A549 (cell line): ENCODE measurements around the gene ELL2. TPM values are rescaled to one million over a fixed set of nuclear protein-coding genes. Genes with fewer than 3 reads are reported as not detected.
A peak's percentile ranks its signal among the peaks of the same experiment; 100 is the strongest.

Experiments
- ATAC-seq, 2 experiments: fragments of 200-7000 bp in 1 of 2; fragments of >200 bp in 1 of 2; cut with Nextera tagmentation in 1 of 2; cut with Tn5 transposase in 1 of 2; 3 replicates each; pipeline versions ENCODE4 v1.8.0 to v1.9.1; 2018 to 2020; ENCODE audit warnings: mild to moderate bottlenecking in 1 of 2, moderate library complexity in 1 of 2
- CTCF ChIA-PET: fragments of 300-600 bp; sonication (Branson Sonifier 250); formaldehyde crosslinking; extraction: SDS; loops from one replicate; lab custom pipeline; 2021; ENCODE audit warnings: antibody characterized with exemption, inconsistent platforms; lab: Yijun Ruan, JAX
- POLR2A ChIA-PET: fragments of 350-600 bp; formaldehyde crosslinking; extraction: SDS; loops from one replicate; lab custom pipeline; 2021; ENCODE audit warnings: antibody characterized with exemption, inconsistent platforms; lab: Yijun Ruan, JAX
- DNase-seq, 2 experiments: peaks; one replicate each; pipeline versions ENCODE4 v3.0.0 to v3.0.0-alpha.2; 2011 to 2016; ENCODE audit warnings: low read depth in 1 of 2, low spot score in 1 of 2
- FAIRE-seq: peaks from 2 replicates; lab custom pipeline; 2011; peaks lifted over from hg19 to GRCh38; lab: Jason Lieb, UNC
- H3K27ac ChIP-seq, 2 experiments: fragments of >200 bp; sonication (Bioruptor Twin); formaldehyde crosslinking; 3 replicates each; pipeline ENCODE4 v1.5.1; 2016 to 2017
- H3K4me1 ChIP-seq: fragments of >200 bp; sonication (Bioruptor Twin); formaldehyde crosslinking; 3 replicates; pipeline ENCODE4 v1.6.1; 2016
- H3K4me2 ChIP-seq: fragments of >200 bp; sonication (Bioruptor Twin); formaldehyde crosslinking; 3 replicates; pipeline ENCODE4 v1.6.1; 2016
- H3K4me3 ChIP-seq: fragments of >200 bp; sonication (Bioruptor Twin); formaldehyde crosslinking; 3 replicates; pipeline ENCODE4 v1.5.1; 2016
- H3K9me3 ChIP-seq: fragments of >200 bp; sonication (Bioruptor Twin); formaldehyde crosslinking; 3 replicates; pipeline ENCODE4 v1.6.1; 2016
- BHLHE40 ChIP-seq: IDR thresholded peaks from 2 replicates; pipeline ENCODE4 v1.6.1; 2012; ENCODE audit warnings: low read depth, low read length, inconsistent platforms
- CBX2 ChIP-seq: fragments of 200-600 bp; sonication (generic); IDR thresholded peaks from 2 replicates; pipeline ENCODE4 v1.6.1; 2016; ENCODE audit warnings: low read depth, mild to moderate bottlenecking, borderline replicate concordance
- EP300 ChIP-seq, 2 experiments: fragments of >200 bp; sonication (Bioruptor Twin); formaldehyde crosslinking; IDR thresholded peaks; 2 replicates in 1 of 2; 3 replicates in 1 of 2; pipeline ENCODE4 v1.6.1; 2016 to 2017
- ESRRA ChIP-seq: fragments of 150-350 bp; IDR thresholded peaks from 2 replicates; pipeline ENCODE4 v1.6.1; 2014; ENCODE audit warnings: mild to moderate bottlenecking, low read length, borderline replicate concordance
- GATA3 ChIP-seq: IDR thresholded peaks from 2 replicates; pipeline ENCODE4 v1.6.1; 2012; ENCODE audit warnings: borderline replicate concordance
- HOXA7 ChIP-seq: fragments of 250-450 bp; sonication (Bioruptor Pico); IDR thresholded peaks from 2 replicates; pipeline ENCODE4 v1.5.0; 2020; ENCODE audit warnings: mild to moderate bottlenecking, moderate library complexity
- HOXB5 ChIP-seq: fragments of 250-450 bp; sonication (Bioruptor Pico); IDR thresholded peaks from 2 replicates; pipeline ENCODE4 v1.5.0; 2020; ENCODE audit warnings: mild to moderate bottlenecking, moderate library complexity
- JUNB ChIP-seq: fragments of >200 bp; sonication (Bioruptor Twin); formaldehyde crosslinking; IDR thresholded peaks from 2 replicates; pipeline ENCODE4 v1.6.1; 2016
- KDM5A ChIP-seq: fragments of 200-600 bp; sonication (generic); IDR thresholded peaks from 2 replicates; pipeline ENCODE4 v1.6.1; 2016; ENCODE audit warnings: antibody characterized with exemption, mild to moderate bottlenecking
- MAZ ChIP-seq: fragments of 150-350 bp; IDR thresholded peaks from 2 replicates; pipeline ENCODE4 v1.6.1; 2014; ENCODE audit warnings: antibody characterized with exemption, low read depth, low read length, borderline replicate concordance
- NFE2L2 ChIP-seq: fragments of 150-350 bp; conservative IDR thresholded peaks from 2 replicates; pipeline ENCODE4 v1.6.1; 2014; ENCODE audit warnings: low read length
- RFX5 ChIP-seq: fragments of 450-650 bp; IDR thresholded peaks from 2 replicates; pipeline ENCODE4 v1.7.1; 2014; ENCODE audit warnings: antibody characterized with exemption, mild to moderate bottlenecking, moderate library complexity
- SMC3 ChIP-seq: fragments of >200 bp; sonication (Bioruptor Twin); formaldehyde crosslinking; IDR thresholded peaks from 3 replicates; pipeline ENCODE4 v1.6.1; 2018; ENCODE audit warnings: inconsistent platforms
- TP53 ChIP-seq: fragments of 250-450 bp; sonication (Bioruptor Pico); IDR thresholded peaks from 2 replicates; pipeline ENCODE4 v1.5.0; 2021; ENCODE audit warnings: mild to moderate bottlenecking, moderate library complexity
- ZC3H11A ChIP-seq: fragments of 450-650 bp; IDR thresholded peaks from 2 replicates; pipeline ENCODE4 v1.6.1; 2014; ENCODE audit warnings: antibody characterized with exemption, mild to moderate bottlenecking
- ZNF302 ChIP-seq: fragments of 250-450 bp; sonication (Bioruptor Pico); IDR thresholded peaks from 2 replicates; pipeline ENCODE4 v1.9.0; 2021; ENCODE audit warnings: inconsistent platforms, mild to moderate bottlenecking, moderate library complexity
- WGBS: methylation state at CpG from one replicate; pipeline ENCODE4 v1.1.6; 2017; ENCODE audit errors: missing lambda C conversion rate; 5-methylcytosine and 5-hydroxymethylcytosine counted together
- polyA plus RNA-seq, 4 experiments: library from polyadenylated mRNA; depleted of rRNA in 3 of 4; stranded (reverse); fragments of >200 nt; fragmentation: RNase III in 1 of 4; extraction: RNeasy Plus Mini Kit Qiagen cat#74134 plus additional on column Dnase treatment in 1 of 4; gene quantifications; 2 replicates in 3 of 4; 3 replicates in 1 of 4; pipeline ENCODE4 v1.2.3, GENCODE V29; 2011 to 2017
- TF ChIP-seq, protein P1 (sequence below): fragments of 250-450 bp; sonication (Bioruptor Pico); IDR thresholded peaks from 2 replicates; pipeline ENCODE4 v1.5.0; 2021; ENCODE audit warnings: mild to moderate bottlenecking, moderate library complexity, borderline replicate concordance
- TF ChIP-seq, protein P2 (sequence below): IDR thresholded peaks from 2 replicates; pipeline ENCODE4 v1.6.1; 2012
- TF ChIP-seq, protein P3 (sequence below): fragments of >200 bp; sonication (Bioruptor Twin); formaldehyde crosslinking; IDR thresholded peaks from 2 replicates; pipeline ENCODE4 v1.6.1; 2016
- TF ChIP-seq, protein P4 (sequence below): fragments of >200 bp; sonication (Bioruptor Twin); formaldehyde crosslinking; IDR thresholded peaks from 3 replicates; pipeline ENCODE4 v1.6.1; 2016

The ELL2 gene
- polyA plus RNA-seq, 2 of the 4 experiments (the other 2 are of a cell fraction), result 11.8 to 24.2 TPM

DNA sequence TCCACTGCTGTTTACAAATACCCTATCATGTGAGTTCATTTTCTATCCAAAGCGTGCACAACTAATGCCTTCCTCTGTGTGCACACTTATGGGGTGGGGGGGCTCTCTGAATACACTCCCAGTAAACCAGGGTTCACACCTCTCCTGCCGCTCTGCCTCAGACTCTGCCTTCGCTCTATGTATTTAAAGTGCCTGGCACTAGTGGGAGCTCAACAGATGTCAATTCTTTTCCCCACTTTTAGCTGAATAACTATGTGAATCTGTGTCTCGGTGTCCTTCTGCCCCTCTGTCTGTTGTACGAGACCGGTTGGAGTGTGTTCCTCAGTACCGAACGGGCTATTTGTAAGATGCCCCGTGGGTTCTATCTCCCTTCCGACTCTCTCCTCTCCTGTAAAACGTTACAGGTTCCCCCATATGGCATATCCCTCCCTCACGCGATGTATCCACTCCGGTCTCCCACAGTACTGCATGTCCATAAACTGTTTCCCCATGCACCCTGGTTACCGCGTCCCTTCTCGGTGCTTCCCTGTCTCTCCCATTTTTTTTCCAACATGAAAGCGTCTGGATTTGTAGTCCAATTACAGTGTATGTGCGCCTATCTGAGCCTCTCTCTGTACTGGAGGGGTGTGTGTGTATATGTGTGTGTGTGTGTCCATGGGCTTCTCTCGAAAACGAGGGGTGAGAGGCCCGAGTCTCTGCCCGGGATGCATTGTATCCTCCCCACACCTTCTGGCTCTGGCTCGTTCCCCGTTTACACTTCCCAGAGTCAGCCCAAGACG lies 1.6 kb downstream of the ELL2 start:
- H3K4me3 ChIP-seq, result peak overlapping the region; percentile 67
- ATAC-seq, result no peak; a peak in 2 of 6 replicates
- peak overlapping the region; percentile 89 to 95 for H3K27ac ChIP-seq
- no peaks in the 10 kb centered on the region for H3K9me3 ChIP-seq
- FAIRE-seq, result no peak
- WGBS, result 38% methylated on average over 25 of the region's 26 CpGs
- H3K4me1 ChIP-seq, result peaks cover 49% of the 10 kb centered on the region
- peak; percentile 15 to 18 for DNase-seq
- CTCF ChIA-PET, result interaction anchor here (0.6 to 8.3 kb wide), 23 partner anchors 9 to 642 kb away, joined by 3 to 76 read pairs (median 4); no protein-coding TSS in a partner anchor
- POLR2A ChIA-PET, result interaction anchor here (1.0 kb wide), 1 partner anchor 370 kb away, joined by 3 read pairs; no protein-coding TSS in a partner anchor
- TF ChIP-seq HOXA7 (CRISPR knock-in tag) (no peak), SMC3 (peak; percentile 14; the same call in 1 of the 3 replicates), CBX2 (no peak), ZC3H11A (no peak)
- H3K4me2 ChIP-seq, result peak overlapping the region; percentile 93

DNA sequence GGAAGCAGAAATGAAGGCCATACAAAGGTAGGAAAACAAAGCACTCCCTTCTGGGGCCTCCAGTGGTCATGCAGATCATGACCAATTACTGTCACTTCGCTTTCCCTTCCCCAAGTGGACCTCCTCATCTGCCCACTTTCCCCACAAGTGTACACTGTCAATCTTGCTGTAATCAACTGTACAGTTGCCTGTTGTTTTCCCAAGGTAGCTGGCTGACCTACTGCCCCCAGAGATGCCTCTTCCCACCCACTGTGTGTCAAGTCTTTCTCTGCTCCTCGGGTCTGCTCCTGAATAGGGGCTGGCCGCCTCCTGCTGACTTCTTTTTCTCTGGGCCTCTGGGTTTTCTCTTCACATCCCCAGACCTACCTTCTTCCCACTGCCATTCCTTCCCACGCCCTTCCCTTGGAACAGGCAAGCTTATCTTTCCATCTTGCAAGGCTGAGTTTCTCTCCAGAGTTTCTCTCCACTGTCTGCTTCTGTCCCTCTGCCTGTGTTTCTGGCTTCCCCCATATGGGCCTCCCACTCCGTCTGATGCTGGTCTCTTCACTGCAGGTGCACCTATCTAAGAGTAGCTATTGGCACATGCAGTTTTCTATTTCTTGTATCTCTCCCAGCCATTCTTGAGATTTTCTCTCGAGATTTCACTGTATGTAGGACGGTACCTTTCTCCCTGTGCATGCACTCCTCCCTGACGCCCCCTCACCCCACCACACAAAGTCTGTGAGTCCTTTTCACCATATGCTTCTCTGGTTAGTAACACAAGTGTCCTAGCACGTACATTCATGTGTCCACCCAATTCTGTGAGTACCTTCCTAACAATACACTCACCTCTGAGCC lies 2.4 kb downstream of the ELL2 start:
- POLR2A ChIA-PET, result no interaction called here
- H3K27ac ChIP-seq, result peak overlapping the region in 1 of 2 experiments; percentile 95; a peak in 3 of 6 replicates

DNA sequence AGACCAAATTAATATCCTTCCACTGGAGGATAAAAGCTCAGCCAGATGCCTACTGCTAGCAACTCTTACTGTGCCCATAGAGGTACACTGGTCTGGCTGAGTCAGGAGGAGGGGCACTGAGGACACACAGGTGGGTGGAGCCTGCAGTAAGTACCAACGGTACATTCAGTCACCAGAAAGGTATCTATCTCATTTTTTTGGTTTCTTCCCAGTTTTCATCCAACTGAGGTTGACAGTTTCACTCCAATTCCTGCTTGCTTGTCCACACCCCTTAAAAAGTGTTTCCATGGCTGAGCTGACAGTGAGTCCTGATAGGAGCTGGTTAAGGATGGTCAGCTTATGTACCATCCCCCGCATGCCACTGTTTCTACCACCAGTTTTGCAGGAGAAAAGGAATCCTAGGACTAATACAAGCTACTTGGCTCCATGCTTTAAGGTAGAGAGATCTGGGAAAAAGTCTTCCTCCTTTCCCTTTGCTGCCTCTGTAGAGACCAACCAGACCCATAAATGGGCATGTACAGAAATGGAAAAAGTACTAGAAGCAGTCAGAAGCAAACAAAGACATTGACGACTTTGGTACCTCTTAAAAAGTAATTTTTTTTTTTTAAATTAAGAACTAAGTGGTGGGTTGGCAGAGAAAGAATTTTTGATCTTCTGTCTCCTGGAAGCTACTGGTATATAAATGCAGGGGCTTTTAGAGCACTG lies 3.2 kb downstream of the ELL2 start:
- WGBS, result 62% methylated on average over 3 of the region's 3 CpGs
- CTCF ChIA-PET, result interaction anchor here (0.7 to 8.3 kb wide), 8 partner anchors 10 to 643 kb away, joined by 3 to 76 read pairs (median 6); no protein-coding TSS in a partner anchor
- H3K4me1 ChIP-seq, result peaks cover 49% of the 10 kb centered on the region
- H3K4me3 ChIP-seq, result peak overlapping the region; percentile 67; the same call in 1 of the 3 replicates
- POLR2A ChIA-PET, result interaction anchor here (0.7 kb wide), 1 partner anchor 24 kb away, joined by 3 read pairs; no protein-coding TSS in a partner anchor
- ATAC-seq, result no peak
- H3K4me2 ChIP-seq, result peak overlapping the region; percentile 93
- TF ChIP-seq ZNF302 (no peak), GATA3 (no peak), KDM5A (no peak), CBX2 (no peak), HOXA7 (CRISPR knock-in tag) (no peak), JUNB (no peak)
- TF ChIP-seq, protein P1, sequence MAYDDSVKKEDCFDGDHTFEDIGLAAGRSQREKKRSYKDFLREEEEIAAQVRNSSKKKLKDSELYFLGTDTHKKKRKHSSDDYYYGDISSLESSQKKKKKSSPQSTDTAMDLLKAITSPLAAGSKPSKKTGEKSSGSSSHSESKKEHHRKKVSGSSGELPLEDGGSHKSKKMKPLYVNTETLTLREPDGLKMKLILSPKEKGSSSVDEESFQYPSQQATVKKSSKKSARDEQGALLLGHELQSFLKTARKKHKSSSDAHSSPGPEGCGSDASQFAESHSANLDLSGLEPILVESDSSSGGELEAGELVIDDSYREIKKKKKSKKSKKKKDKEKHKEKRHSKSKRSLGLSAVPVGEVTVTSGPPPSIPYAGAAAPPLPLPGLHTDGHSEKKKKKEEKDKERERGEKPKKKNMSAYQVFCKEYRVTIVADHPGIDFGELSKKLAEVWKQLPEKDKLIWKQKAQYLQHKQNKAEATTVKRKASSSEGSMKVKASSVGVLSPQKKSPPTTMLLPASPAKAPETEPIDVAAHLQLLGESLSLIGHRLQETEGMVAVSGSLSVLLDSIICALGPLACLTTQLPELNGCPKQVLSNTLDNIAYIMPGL (CRISPR knock-in tag), result no peak
- H3K27ac ChIP-seq, result no peak overlapping the region
- H3K9me3 ChIP-seq, result no peaks in the 10 kb centered on the region
- no peak for FAIRE-seq
- peak in 1 of 2 experiments; percentile 21 for DNase-seq

More for the DNA sequence above, 2.4 kb downstream of the ELL2 start:
- TF ChIP-seq ESRRA (no peak), BHLHE40 (0 out of 2 replicates have a peak, but pooled peaks have one; percentile 9)
- Histone ChIP-seq H3K4me3 (peak overlapping the region; percentile 67), H3K9me3 (no peaks in the 10 kb centered on the region), H3K4me2 (peak overlapping the region; percentile 93), H3K4me1 (peaks cover 49% of the 10 kb centered on the region)
- CTCF ChIA-PET, result interaction anchor here (0.8 to 8.3 kb wide), 8 partner anchors 11 to 642 kb away, joined by 3 to 76 read pairs (median 6); no protein-coding TSS in a partner anchor
- FAIRE-seq, result no peak
- 77% methylated on average over 9 of the region's 9 CpGs for WGBS
- ATAC-seq, result no peak
- no peak for DNase-seq

DNA sequence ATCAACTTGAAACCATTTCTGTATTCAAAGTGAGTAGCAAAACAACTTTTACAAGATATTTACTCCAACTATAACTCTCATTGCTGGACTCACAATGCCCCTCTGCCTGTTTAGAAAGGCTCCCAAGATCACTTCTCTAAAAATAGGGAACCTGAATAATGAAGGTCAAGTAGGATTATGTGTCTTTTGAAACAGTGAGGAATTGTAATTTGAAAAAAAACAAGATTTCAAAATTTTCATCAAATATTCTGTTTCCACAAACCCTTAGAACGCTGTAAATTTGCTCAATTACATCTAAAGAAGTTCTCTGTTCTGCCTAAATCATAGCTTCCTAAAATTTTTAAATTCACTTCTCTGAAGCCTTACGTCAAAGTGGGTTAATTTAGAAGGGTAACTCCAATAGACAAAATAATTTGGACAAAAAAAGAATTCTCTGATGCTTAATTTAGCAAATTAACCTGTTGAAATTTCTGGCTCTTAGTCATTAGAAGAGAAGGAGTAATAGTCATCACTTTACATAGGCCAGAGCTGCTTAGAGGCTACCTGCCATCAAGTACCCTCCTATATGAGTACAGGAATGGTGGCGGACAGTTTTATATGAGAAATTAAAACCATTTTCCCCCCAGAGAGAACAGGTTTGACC lies 4.0 kb downstream of the ELL2 start:
- H3K4me3 ChIP-seq, result no peak overlapping the region
- no peak for FAIRE-seq
- 94% methylated on average over 3 of the region's 3 CpGs for WGBS
- peak overlapping the region; percentile 93 for H3K4me2 ChIP-seq
- DNase-seq, result no peak
- H3K9me3 ChIP-seq, result no peaks in the 10 kb centered on the region
- ChIA-PET CTCF (interaction anchor here (0.7 to 8.3 kb wide), 4 partner anchors 74 to 380 kb away, joined by 3 to 76 read pairs (median 4); no protein-coding TSS in a partner anchor), POLR2A (no interaction called here)
- H3K27ac ChIP-seq, result no peak overlapping the region
- ATAC-seq, result no peak
- H3K4me1 ChIP-seq, result peaks cover 46% of the 10 kb centered on the region
- TF ChIP-seq TP53 (CRISPR knock-in tag) (no peak), GATA3 (no peak), MAZ (no peak), RFX5 (no peak), EP300 (IDR thresholded peaks at IDR 0.05) (no peak), NFE2L2 (no peak), HOXB5 (CRISPR knock-in tag) (no peak), ESRRA (no peak)
- TF ChIP-seq, protein P2, sequence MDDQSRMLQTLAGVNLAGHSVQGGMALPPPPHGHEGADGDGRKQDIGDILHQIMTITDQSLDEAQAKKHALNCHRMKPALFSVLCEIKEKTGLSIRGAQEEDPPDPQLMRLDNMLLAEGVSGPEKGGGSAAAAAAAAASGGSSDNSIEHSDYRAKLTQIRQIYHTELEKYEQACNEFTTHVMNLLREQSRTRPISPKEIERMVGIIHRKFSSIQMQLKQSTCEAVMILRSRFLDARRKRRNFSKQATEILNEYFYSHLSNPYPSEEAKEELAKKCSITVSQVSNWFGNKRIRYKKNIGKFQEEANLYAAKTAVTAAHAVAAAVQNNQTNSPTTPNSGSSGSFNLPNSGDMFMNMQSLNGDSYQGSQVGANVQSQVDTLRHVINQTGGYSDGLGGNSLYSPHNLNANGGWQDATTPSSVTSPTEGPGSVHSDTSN, result no peak
- TF ChIP-seq, protein P3, sequence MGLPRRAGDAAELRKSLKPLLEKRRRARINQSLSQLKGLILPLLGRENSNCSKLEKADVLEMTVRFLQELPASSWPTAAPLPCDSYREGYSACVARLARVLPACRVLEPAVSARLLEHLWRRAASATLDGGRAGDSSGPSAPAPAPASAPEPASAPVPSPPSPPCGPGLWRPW, result no peak
- TF ChIP-seq, protein P4, sequence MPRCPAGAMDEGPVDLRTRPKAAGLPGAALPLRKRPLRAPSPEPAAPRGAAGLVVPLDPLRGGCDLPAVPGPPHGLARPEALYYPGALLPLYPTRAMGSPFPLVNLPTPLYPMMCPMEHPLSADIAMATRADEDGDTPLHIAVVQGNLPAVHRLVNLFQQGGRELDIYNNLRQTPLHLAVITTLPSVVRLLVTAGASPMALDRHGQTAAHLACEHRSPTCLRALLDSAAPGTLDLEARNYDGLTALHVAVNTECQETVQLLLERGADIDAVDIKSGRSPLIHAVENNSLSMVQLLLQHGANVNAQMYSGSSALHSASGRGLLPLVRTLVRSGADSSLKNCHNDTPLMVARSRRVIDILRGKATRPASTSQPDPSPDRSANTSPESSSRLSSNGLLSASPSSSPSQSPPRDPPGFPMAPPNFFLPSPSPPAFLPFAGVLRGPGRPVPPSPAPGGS, result no peak
